NB4 (cell line): Measurements from ENCODE around the gene MAPRE2.

Experiments
- MYC ChIP-seq: IDR thresholded peaks from 2 replicates; pipeline ENCODE4 v1.6.1; 2011; ENCODE audit warnings: low read depth, low read length
- POLR2A ChIP-seq: IDR thresholded peaks from 2 replicates; pipeline ENCODE4 v1.6.1; 2011; ENCODE audit warnings: mild to moderate bottlenecking; ENCODE audit not compliant: insufficient read length; ENCODE audit errors: extremely low read depth
- TF ChIP-seq, protein P1 (sequence below): IDR thresholded peaks from one replicate; pipeline ENCODE4 v1.5.1; 2012; ENCODE audit warnings: low read depth, low read length
- TF ChIP-seq, protein P2 (sequence below): IDR thresholded peaks from 2 replicates; pipeline ENCODE4 v1.6.1; 2011; ENCODE audit warnings: low read depth, low read length

- TF ChIP-seq, protein P1, sequence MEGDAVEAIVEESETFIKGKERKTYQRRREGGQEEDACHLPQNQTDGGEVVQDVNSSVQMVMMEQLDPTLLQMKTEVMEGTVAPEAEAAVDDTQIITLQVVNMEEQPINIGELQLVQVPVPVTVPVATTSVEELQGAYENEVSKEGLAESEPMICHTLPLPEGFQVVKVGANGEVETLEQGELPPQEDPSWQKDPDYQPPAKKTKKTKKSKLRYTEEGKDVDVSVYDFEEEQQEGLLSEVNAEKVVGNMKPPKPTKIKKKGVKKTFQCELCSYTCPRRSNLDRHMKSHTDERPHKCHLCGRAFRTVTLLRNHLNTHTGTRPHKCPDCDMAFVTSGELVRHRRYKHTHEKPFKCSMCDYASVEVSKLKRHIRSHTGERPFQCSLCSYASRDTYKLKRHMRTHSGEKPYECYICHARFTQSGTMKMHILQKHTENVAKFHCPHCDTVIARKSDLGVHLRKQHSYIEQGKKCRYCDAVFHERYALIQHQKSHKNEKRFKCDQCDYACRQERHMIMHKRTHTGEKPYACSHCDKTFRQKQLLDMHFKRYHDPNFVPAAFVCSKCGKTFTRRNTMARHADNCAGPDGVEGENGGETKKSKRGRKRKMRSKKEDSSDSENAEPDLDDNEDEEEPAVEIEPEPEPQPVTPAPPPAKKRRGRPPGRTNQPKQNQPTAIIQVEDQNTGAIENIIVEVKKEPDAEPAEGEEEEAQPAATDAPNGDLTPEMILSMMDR: no peak
- no peak for TF ChIP-seq POLR2A
- no peak for TF ChIP-seq MYC
- TF ChIP-seq, protein P2, sequence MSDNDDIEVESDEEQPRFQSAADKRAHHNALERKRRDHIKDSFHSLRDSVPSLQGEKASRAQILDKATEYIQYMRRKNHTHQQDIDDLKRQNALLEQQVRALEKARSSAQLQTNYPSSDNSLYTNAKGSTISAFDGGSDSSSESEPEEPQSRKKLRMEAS: no peak
These were observed 121.9 kb downstream of the MAPRE2 start for GRCh38 chr18:35163014-35163539.
